ENCODE measurements around the gene ZNF771.

Gene ZNF771

GRCh38 chr16:30429418-30429677, 21.9 kb downstream of the ZNF771 start:
- Histone ChIP-seq H3K9ac (peak overlapping the region; percentile 64), H3K79me2 (ENCODE audit: insufficient read depth, low read depth) (peaks cover 34% of the 10 kb centered on the region), H3K4me3 (IDR thresholded peaks at IDR 0.05; ENCODE audit: insufficient read depth, low read depth, low read length) (no peak overlapping the region), H3K4me1 (ENCODE audit: low read depth, poor library complexity, severe bottlenecking) (peaks cover 19% of the 10 kb centered on the region), H4K20me1 (ENCODE audit: insufficient read depth) (no peaks in the 10 kb centered on the region), H3K36me3 (ENCODE audit: insufficient read depth) (no peaks in the 10 kb centered on the region; the same call in 1 of the 2 replicates), H3K27ac (peak overlapping the region; percentile 29; the same call in 1 of the 2 replicates), H3K27me3 (ENCODE audit: insufficient read depth, low read depth) (no peaks in the 10 kb centered on the region), H3K4me2 (peak overlapping the region; percentile 91), H2AFZ (ENCODE audit: low read depth) (peak overlapping the region; percentile 55)
- TF ChIP-seq CTCF (conservative IDR thresholded peaks at IDR 0.05; ENCODE audit: low read depth, low read length), result no peak

GRCh38 chr16:30429678-30430427, 22.4 kb downstream of the ZNF771 start, which contains the start of gene DCTPP1:
Gene DCTPP1 (minus strand): TSS chr16:30430030. CDS start chr16:30429980, 50 bp downstream.
- peak within 1 kb of the TSS; percentile 29; the same call in 1 of the 2 replicates for H3K27ac ChIP-seq
- peak; percentile 95 for TF ChIP-seq CTCF (conservative IDR thresholded peaks at IDR 0.05; ENCODE audit: low read depth, low read length)

GRCh38 chr16:30430428-30430970, 23.1 kb downstream of the ZNF771 start:
- Histone ChIP-seq H3K4me3 (IDR thresholded peaks at IDR 0.05; ENCODE audit: insufficient read depth, low read depth, low read length) (no peak overlapping the region), H3K4me1 (ENCODE audit: low read depth, poor library complexity, severe bottlenecking) (peaks cover 19% of the 10 kb centered on the region), H3K27ac (no peak overlapping the region), H3K79me2 (ENCODE audit: insufficient read depth, low read depth) (peaks cover 28% of the 10 kb centered on the region), H4K20me1 (ENCODE audit: insufficient read depth) (no peaks in the 10 kb centered on the region), H3K9ac (no peak overlapping the region), H3K4me2 (peak overlapping the region; percentile 17; the same call in 1 of the 2 replicates), H3K27me3 (ENCODE audit: insufficient read depth, low read depth) (no peaks in the 10 kb centered on the region), H3K36me3 (ENCODE audit: insufficient read depth) (no peaks in the 10 kb centered on the region; the same call in 1 of the 2 replicates), H2AFZ (ENCODE audit: low read depth) (peak overlapping the region; percentile 69)
- 0 out of 2 replicates have a peak, but pooled peaks have one; percentile 53 for TF ChIP-seq CTCF (conservative IDR thresholded peaks at IDR 0.05; ENCODE audit: low read depth, low read length)

More at GRCh38 chr16:30429678-30430427, 22.4 kb downstream of the ZNF771 start, which contains the start of gene DCTPP1:
- Histone ChIP-seq H3K27me3 (ENCODE audit: insufficient read depth, low read depth) (no peaks in the 10 kb centered on the region), H3K79me2 (ENCODE audit: insufficient read depth, low read depth) (peaks cover 29% of the 10 kb centered on the region), H3K36me3 (ENCODE audit: insufficient read depth) (no peaks in the 10 kb centered on the region; the same call in 1 of the 2 replicates), H3K9ac (peak within 1 kb of the TSS; percentile 64), H3K4me1 (ENCODE audit: low read depth, poor library complexity, severe bottlenecking) (peaks cover 19% of the 10 kb centered on the region), H3K4me2 (peak within 1 kb of the TSS; percentile 91), H4K20me1 (ENCODE audit: insufficient read depth) (no peaks in the 10 kb centered on the region), H2AFZ (ENCODE audit: low read depth) (peak within 1 kb of the TSS; percentile 69), H3K4me3 (IDR thresholded peaks at IDR 0.05; ENCODE audit: insufficient read depth, low read depth, low read length) (no peak within 1 kb of the TSS)

GRCh38 chr16:30434852-30435251, 27.4 kb downstream of the ZNF771 start:
- no peak for TF ChIP-seq CTCF (conservative IDR thresholded peaks at IDR 0.05; ENCODE audit: low read depth, low read length)
- no peak overlapping the region for H3K9ac ChIP-seq
- H3K79me2 ChIP-seq (ENCODE audit: insufficient read depth, low read depth), result no peaks in the 10 kb centered on the region
- no peak overlapping the region for H3K4me3 ChIP-seq (IDR thresholded peaks at IDR 0.05; ENCODE audit: insufficient read depth, low read depth, low read length)
- no peak overlapping the region for H3K27ac ChIP-seq
- 0 out of 2 replicates have a peak overlapping the region, but pooled peaks have one; percentile 11 for H2AFZ ChIP-seq (ENCODE audit: low read depth)
- no peaks in the 10 kb centered on the region for H3K27me3 ChIP-seq (ENCODE audit: insufficient read depth, low read depth)
- peaks cover 10% of the 10 kb centered on the region for H3K4me1 ChIP-seq (ENCODE audit: low read depth, poor library complexity, severe bottlenecking)
- no peak overlapping the region for H3K4me2 ChIP-seq
- no peaks in the 10 kb centered on the region for H4K20me1 ChIP-seq (ENCODE audit: insufficient read depth)
- no peaks in the 10 kb centered on the region for H3K36me3 ChIP-seq (ENCODE audit: insufficient read depth)

Measured in KMS-11 (cell line).